ENCODE results near the gene ELP5. TPM values are rescaled to one million over a fixed set of nuclear protein-coding genes. Genes with fewer than 3 reads are reported as not detected.

Gene ELP5, protein sequence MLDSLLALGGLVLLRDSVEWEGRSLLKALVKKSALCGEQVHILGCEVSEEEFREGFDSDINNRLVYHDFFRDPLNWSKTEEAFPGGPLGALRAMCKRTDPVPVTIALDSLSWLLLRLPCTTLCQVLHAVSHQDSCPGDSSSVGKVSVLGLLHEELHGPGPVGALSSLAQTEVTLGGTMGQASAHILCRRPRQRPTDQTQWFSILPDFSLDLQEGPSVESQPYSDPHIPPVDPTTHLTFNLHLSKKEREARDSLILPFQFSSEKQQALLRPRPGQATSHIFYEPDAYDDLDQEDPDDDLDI
- 15.8 and 16.6 TPM in 2 replicates for polyA plus RNA-seq

GRCh38 chr17:7252176-7253043, at the start of gene ELP5:
Gene ELP5, plus strand, starts transcription at chr17:7252215. Its CDS starts 336 bp downstream, at chr17:7252551.

DNA sequence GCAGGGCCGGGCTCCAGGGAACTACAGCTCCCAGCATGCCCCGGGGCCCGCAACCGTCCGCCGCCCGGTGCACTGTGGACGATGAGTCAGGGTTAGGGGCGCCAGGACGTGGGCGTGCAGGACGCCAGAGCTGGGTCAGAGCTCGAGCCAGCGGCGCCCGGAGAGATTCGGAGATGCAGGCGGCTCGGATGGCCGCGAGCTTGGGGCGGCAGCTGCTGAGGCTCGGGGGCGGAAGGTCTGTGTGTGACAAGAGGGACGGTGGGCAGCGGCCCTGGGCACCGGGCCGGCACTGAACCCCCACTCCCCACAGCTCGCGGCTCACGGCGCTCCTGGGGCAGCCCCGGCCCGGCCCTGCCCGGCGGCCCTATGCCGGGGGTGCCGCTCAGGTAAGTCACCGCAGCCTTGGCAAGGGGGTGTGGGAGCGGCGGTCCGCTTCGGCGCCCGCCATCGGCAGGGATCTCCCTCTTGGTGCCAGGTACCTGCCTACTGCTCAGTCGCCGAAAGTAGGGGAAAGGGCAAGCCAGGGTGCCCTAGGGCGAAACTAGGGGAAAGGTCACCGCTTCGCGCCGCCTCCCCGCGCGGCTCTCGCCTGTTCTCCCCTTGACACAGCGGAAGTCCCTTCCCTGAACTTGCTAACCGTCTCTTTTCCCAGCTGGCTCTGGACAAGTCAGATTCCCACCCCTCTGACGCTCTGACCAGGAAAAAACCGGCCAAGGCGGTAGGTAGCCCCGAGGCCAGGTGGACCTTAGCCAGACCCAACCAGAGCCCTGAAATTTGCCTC, 32.0 kb upstream of the ELP5 start, which contains the start of the genes ACADVL and DLG4:
Gene ACADVL (plus strand): TSS at position 127 of the 781 bp plus-strand sequence. CDS start 47 bp downstream, at position 174.
Gene DLG4 (minus strand): TSS at position 25 of the 781 bp plus-strand sequence.

GRCh38 chr17:7234083-7234951, 17.7 kb upstream of the ELP5 start, which contains the start of gene DVL2:
Gene DVL2, minus strand, starts transcription at chr17:7234517. Its CDS starts 255 bp downstream, at chr17:7234262.

GRCh38 chr17:7239091-7240027, 12.7 kb upstream of the ELP5 start, which contains the start of gene PHF23:
Gene PHF23, minus strand, starts transcription at chr17:7239457. Its CDS starts 178 bp downstream, at chr17:7239279.

DNA sequence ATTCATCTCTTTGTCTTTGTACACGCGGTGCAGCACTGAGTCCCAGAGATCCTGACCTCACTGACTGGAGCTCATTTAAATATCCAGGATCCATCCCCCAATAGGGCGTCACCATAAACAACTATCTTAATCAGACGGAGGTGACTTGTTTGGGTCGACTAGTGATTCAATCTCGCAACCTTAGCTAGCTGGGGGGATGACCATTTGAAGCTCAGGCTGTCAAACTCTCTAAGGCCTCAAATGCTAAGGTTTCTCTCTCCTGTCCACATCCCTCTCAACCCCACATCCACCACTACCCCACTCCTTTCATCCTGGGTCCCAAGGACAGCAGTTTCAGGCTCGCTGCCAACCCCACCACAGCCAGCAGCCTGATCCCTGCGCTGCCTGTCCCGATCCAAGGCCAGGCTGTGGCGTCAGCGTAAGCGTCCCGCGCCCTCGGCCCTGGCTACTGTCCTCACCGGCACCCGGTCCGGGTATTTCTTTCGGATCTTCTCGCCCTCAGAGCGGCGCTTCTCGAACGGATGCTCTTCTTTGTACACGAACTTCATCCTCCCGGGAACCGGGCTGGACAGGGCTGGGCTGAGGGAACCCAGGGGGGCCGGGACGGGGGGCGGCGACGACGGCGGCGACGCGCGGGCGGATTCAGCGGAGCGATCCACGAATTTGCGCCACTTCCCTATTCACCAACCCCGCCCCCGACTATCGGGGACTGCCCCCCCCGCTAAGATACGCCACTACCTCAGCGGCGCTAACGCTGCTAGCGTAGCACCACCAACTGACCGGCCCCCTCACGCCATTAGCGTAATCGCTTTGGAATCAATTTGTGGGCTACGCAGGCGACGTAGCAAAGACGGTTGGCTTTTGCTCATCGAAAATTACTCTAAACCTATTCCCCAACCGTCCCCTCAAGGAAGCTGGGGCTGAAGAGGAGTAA, 10.0 kb upstream of the ELP5 start, which contains the start of gene GABARAP:
Gene GABARAP (minus strand): TSS at position 667 of the 934 bp plus-strand sequence. CDS start 119 bp downstream, at position 548.

GRCh38 chr17:7251661-7252175, 297 bp upstream of the ELP5 start, which contains the start of gene CTDNEP1:
Gene CTDNEP1, minus strand, starts transcription at chr17:7251734. Its CDS starts 438 bp downstream, at chr17:7251296.

GRCh38 chr17:7262192-7262934, 10.3 kb downstream of the ELP5 start, which contains the start of gene CLDN7:
Gene CLDN7, minus strand, starts transcription at chr17:7262478. Its CDS starts 435 bp downstream, at chr17:7262043.

DNA sequence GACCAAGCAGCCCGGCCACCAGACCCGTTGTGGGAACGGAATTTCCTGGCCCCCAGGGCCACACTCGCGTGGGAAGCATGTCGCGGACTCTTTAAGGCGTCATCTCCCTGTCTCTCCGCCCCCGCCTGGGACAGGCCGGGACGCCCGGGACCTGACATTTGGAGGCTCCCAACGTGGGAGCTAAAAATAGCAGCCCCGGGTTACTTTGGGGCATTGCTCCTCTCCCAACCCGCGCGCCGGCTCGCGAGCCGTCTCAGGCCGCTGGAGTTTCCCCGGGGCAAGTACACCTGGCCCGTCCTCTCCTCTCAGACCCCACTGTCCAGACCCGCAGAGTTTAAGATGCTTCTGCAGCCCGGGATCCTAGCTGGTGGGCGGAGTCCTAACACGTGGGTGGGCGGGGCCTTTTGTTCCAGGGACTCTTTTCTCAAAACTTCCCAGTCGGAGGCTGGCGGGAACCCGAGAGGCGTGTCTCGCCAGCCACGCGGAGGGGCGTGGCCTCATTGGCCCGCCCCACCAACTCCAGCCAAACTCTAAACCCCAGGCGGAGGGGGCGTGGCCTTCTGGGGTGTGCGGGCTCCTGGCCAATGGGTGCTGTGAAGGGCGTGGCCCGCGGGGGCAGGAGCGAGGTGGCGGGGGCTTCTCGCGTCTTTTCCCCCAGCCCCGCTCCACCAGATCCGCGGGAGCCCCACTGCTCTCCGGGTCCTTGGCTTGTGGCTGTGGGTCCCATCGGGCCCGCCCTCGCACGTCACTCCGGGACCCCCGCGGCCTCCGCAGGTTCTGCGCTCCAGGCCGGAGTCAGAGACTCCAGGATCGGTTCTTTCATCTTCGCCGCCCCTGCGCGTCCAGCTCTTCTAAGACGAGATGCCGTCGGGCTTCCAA, 29.3 kb downstream of the ELP5 start, which contains the start of gene SLC2A4:
Gene SLC2A4 (plus strand): TSS at position 645 of the 879 bp plus-strand sequence. CDS start 217 bp downstream, at position 862.

GRCh38 chr17:7294614-7295153, 42.7 kb downstream of the ELP5 start, which contains the start of gene YBX2:
Gene YBX2, minus strand, starts transcription at chr17:7294639. Its CDS starts 139 bp downstream, at chr17:7294500.

DNA sequence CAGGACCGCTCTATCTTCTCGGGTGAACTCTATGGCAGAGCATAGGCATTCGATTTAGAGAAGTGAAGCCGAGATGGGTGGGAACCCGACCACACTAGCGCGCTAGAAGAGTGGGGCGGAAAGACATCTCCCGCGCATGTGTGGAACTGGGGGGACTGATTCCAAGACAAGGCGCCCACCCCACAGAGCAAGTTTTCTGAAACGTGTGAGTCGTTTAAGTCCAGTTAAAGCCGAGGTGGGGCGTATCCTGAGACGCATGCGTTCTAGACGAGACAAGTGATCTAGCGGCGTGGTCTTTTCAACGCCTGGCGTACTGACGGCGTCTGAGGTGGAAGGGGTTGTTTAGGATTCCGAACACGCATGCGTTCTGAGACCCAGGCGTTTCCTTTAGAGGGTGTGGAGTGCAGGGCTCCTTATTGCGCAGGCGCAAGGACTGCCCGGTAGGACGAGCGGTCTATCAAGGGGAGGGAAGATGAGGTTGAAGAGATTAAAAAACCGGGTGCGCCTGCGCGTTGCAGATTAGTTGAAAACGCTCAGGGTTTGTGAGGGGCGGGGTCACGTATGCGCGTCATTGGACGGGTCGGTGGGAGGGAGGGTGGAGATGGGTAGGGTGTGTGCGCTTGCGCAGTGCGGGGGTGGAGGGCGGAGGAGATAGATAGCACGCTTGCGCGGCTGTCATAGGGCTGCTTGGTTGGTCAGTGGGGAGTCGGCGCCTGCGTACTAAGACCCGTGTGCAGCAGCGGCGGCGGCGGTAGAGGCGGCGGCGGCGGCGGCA, 55.1 kb downstream of the ELP5 start, which contains the start of gene EIF5A:
Gene EIF5A (plus strand): TSS at position 718 of the 775 bp plus-strand sequence. CDS start 2,008 bp downstream, outside the sequence.

Other genes with a start within 250 kb of the ELP5 start
- gene RNASEK, start 239.6 kb upstream of the ELP5 start, polyA plus RNA-seq: 1,120 and 1,190 TPM in 2 replicates
- not detected in 2 replicates for gene BCL6B, start 229.2 kb upstream of the ELP5 start, polyA plus RNA-seq
- not detected in 2 replicates for gene SLC16A13, start 216.2 kb upstream of the ELP5 start, polyA plus RNA-seq
- not detected in 2 replicates for gene SLC16A11, start 208.1 kb upstream of the ELP5 start, polyA plus RNA-seq
- gene CLEC10A, start 172.0 kb upstream of the ELP5 start, polyA plus RNA-seq: not detected in 2 replicates
- 0.57 and 4.5 TPM in 2 replicates for gene ASGR2, start 137.4 kb upstream of the ELP5 start, polyA plus RNA-seq
- gene ASGR1, start 72.8 kb upstream of the ELP5 start, polyA plus RNA-seq: 1.7 and 5.0 TPM in 2 replicates
- gene DLG4, start 32.4 kb upstream of the ELP5 start, polyA plus RNA-seq: 1.7 and 3.0 TPM in 2 replicates
- gene ACADVL, start 32.3 kb upstream of the ELP5 start, polyA plus RNA-seq: 50.1 and 52.5 TPM in 2 replicates
- gene DVL2, start 17.7 kb upstream of the ELP5 start, polyA plus RNA-seq: 0.91 and 1.8 TPM in 2 replicates
- 8.9 and 12.1 TPM in 2 replicates for gene PHF23, start 12.8 kb upstream of the ELP5 start, polyA plus RNA-seq
- gene GABARAP, start 9.8 kb upstream of the ELP5 start, polyA plus RNA-seq: 235 and 613 TPM in 2 replicates
- 9.3 and 15.5 TPM in 2 replicates for gene CTDNEP1, start 481 bp upstream of the ELP5 start, polyA plus RNA-seq
- gene CLDN7, start 10.3 kb downstream of the ELP5 start, polyA plus RNA-seq: not detected in 2 replicates
- not detected in 2 replicates for gene SLC2A4, start 29.5 kb downstream of the ELP5 start, polyA plus RNA-seq
- gene YBX2, start 42.4 kb downstream of the ELP5 start, polyA plus RNA-seq: not detected in 2 replicates
- 41.6 and 47.0 TPM in 2 replicates for gene EIF5A, start 55.4 kb downstream of the ELP5 start, polyA plus RNA-seq
- 42.5 and 54.6 TPM in 2 replicates for gene GPS2, start 63.1 kb downstream of the ELP5 start, polyA plus RNA-seq
- gene NEURL4, start 77.1 kb downstream of the ELP5 start, polyA plus RNA-seq: 0.34 TPM in 1 of 2 replicates, not detected in the other
- 4.1 and 5.8 TPM in 2 replicates for gene ACAP1, start 84.3 kb downstream of the ELP5 start, polyA plus RNA-seq
- not detected in 2 replicates for gene KCTD11, start 99.9 kb downstream of the ELP5 start, polyA plus RNA-seq
- gene TMEM95, start 102.9 kb downstream of the ELP5 start, polyA plus RNA-seq: not detected in 2 replicates
- gene TNK1, start 128.9 kb downstream of the ELP5 start, polyA plus RNA-seq: 0.15 TPM in 1 of 2 replicates, not detected in the other
- 1.3 and 1.8 TPM in 2 replicates for gene PLSCR3, start 142.3 kb downstream of the ELP5 start, polyA plus RNA-seq
- 148 and 161 TPM in 2 replicates for gene TMEM256, start 151.9 kb downstream of the ELP5 start, polyA plus RNA-seq
- gene NLGN2, start 155.6 kb downstream of the ELP5 start, polyA plus RNA-seq: 6.6 and 13.0 TPM in 2 replicates
- gene SPEM1, start 168.1 kb downstream of the ELP5 start, polyA plus RNA-seq: not detected in 2 replicates
- not detected in 2 replicates for gene SPEM2, start 173.4 kb downstream of the ELP5 start, polyA plus RNA-seq
- gene SPEM3, start 176.6 kb downstream of the ELP5 start, polyA plus RNA-seq: not detected in 2 replicates
- gene TMEM102, start 183.2 kb downstream of the ELP5 start, polyA plus RNA-seq: not detected in 2 replicates
- gene FGF11, start 187.3 kb downstream of the ELP5 start, polyA plus RNA-seq: 1.2 and 2.0 TPM in 2 replicates
- gene CHRNB1, start 192.8 kb downstream of the ELP5 start, polyA plus RNA-seq: 14.7 and 16.0 TPM in 2 replicates
- gene ZBTB4, start 227.4 kb downstream of the ELP5 start, polyA plus RNA-seq: 9.2 and 9.5 TPM in 2 replicates
- not detected in 2 replicates for gene SLC35G6, start 229.2 kb downstream of the ELP5 start, polyA plus RNA-seq
- gene POLR2A, start 232.2 kb downstream of the ELP5 start, polyA plus RNA-seq: 6.4 and 7.7 TPM in 2 replicates

Data from Purkinje cell (primary cell).